ENCODE data around the gene DGKE.

The DGKE gene

GRCh38 chr17:56833809-56834379, at the start of gene DGKE, which contains the start of gene C17orf67:
Gene DGKE (plus strand): TSS chr17:56834151. CDS start chr17:56834796, 645 bp downstream.
Gene C17orf67 (minus strand): TSS chr17:56833920. CDS start chr17:56815810, 18,110 bp downstream.
- DNase-seq (ENCODE audit: extremely low read depth in 1 of 2, low read depth in 1 of 2) = peak; percentile 96 to 99

GRCh38 chr17:56785405-56785804, 48.5 kb upstream of the DGKE start:
- DNase-seq (ENCODE audit: extremely low read depth in 1 of 2, low read depth in 1 of 2) = no peak

- DNase-seq (ENCODE audit: extremely low read depth in 1 of 2, low read depth in 1 of 2) = no peak
Observed at GRCh38 chr17:56785997-56786680, 47.8 kb upstream of the DGKE start.

- DNase-seq (ENCODE audit: extremely low read depth in 1 of 2, low read depth in 1 of 2) = peak in 1 of 2 donors; percentile 5
Observed at GRCh38 chr17:56786989-56787482, 46.9 kb upstream of the DGKE start.

GRCh38 chr17:56792267-56792666, 41.7 kb upstream of the DGKE start:
- DNase-seq (ENCODE audit: extremely low read depth in 1 of 2, low read depth in 1 of 2) = no peak

- no peak for DNase-seq (ENCODE audit: extremely low read depth in 1 of 2, low read depth in 1 of 2)
Observed at GRCh38 chr17:56793531-56793930, 40.4 kb upstream of the DGKE start.

GRCh38 chr17:56793957-56794356, 40.0 kb upstream of the DGKE start:
- no peak for DNase-seq (ENCODE audit: extremely low read depth in 1 of 2, low read depth in 1 of 2)

GRCh38 chr17:56795221-56795865, 38.6 kb upstream of the DGKE start:
- DNase-seq (ENCODE audit: extremely low read depth in 1 of 2, low read depth in 1 of 2) = no peak

- DNase-seq (ENCODE audit: extremely low read depth in 1 of 2, low read depth in 1 of 2) = no peak
Observed at GRCh38 chr17:56796536-56796935, 37.4 kb upstream of the DGKE start.

- DNase-seq (ENCODE audit: extremely low read depth in 1 of 2, low read depth in 1 of 2) = no peak
Observed at GRCh38 chr17:56798916-56799315, 35.0 kb upstream of the DGKE start.

GRCh38 chr17:56801459-56802178, 32.3 kb upstream of the DGKE start:
- DNase-seq (ENCODE audit: extremely low read depth in 1 of 2, low read depth in 1 of 2) = no peak

GRCh38 chr17:56803071-56803470, 30.9 kb upstream of the DGKE start:
- DNase-seq (ENCODE audit: extremely low read depth in 1 of 2, low read depth in 1 of 2) = no peak

GRCh38 chr17:56804454-56804853, 29.5 kb upstream of the DGKE start:
- DNase-seq (ENCODE audit: extremely low read depth in 1 of 2, low read depth in 1 of 2) = no peak

- DNase-seq (ENCODE audit: extremely low read depth in 1 of 2, low read depth in 1 of 2) = no peak
Observed at GRCh38 chr17:56806949-56807348, 27.0 kb upstream of the DGKE start.

- DNase-seq (ENCODE audit: extremely low read depth in 1 of 2, low read depth in 1 of 2) = no peak
Observed at GRCh38 chr17:56807723-56808122, 26.2 kb upstream of the DGKE start.

GRCh38 chr17:56808503-56808902, 25.4 kb upstream of the DGKE start:
- DNase-seq (ENCODE audit: extremely low read depth in 1 of 2, low read depth in 1 of 2) = no peak

GRCh38 chr17:56809106-56809819, 24.7 kb upstream of the DGKE start:
- DNase-seq (ENCODE audit: extremely low read depth in 1 of 2, low read depth in 1 of 2) = no peak

- no peak for DNase-seq (ENCODE audit: extremely low read depth in 1 of 2, low read depth in 1 of 2)
Observed at GRCh38 chr17:56809820-56810179, 24.2 kb upstream of the DGKE start.

GRCh38 chr17:56810343-56810742, 23.6 kb upstream of the DGKE start:
- DNase-seq (ENCODE audit: extremely low read depth in 1 of 2, low read depth in 1 of 2) = no peak

GRCh38 chr17:56810891-56811775, 22.8 kb upstream of the DGKE start:
- DNase-seq (ENCODE audit: extremely low read depth in 1 of 2, low read depth in 1 of 2) = no peak

Data from activated CD8-positive, alpha-beta memory T cell treated with anti-CD3 and anti-CD28 coated beads for 1 hour (primary cell).